Tibial artery (tissue), 4 donors: ENCODE results near the gene TGM3.

ENCODE experiments used
- DNase-seq, 2 donors: peaks; one replicate each; pipeline ENCODE4 v3.0.0-alpha.2; 2019
- H3K27ac ChIP-seq, 2 donors: fragments of 200-600 bp; sonication (generic) in 1 of 2; 1 replicate in 1 of 2; 2 replicates in 1 of 2; pipeline ENCODE4 v1.5.1; 2018 to 2019; ENCODE audit warnings: mild to moderate bottlenecking in 1 of 2
- H3K27me3 ChIP-seq, 2 donors: fragments of 200-600 bp; sonication (generic) in 1 of 2; one replicate each; pipeline versions ENCODE4 v1.5.1 to v1.6.0; 2016 to 2019
- H3K36me3 ChIP-seq, 3 donors: fragments of 200-600 bp; sonication (generic) in 2 of 3; one replicate each; pipeline ENCODE4 v1.5.1; 2016 to 2019; ENCODE audit warnings: mild to moderate bottlenecking in 2 of 3
- H3K4me1 ChIP-seq, 4 donors: fragments of 200-600 bp; sonication (generic) in 2 of 4; 1 replicate in 3 of 4; 2 replicates in 1 of 4; pipeline ENCODE4 v1.5.1; 2016 to 2019
- H3K4me3 ChIP-seq, 2 donors: fragments of 200-600 bp; sonication (generic) in 1 of 2; 1 replicate in 1 of 2; 2 replicates in 1 of 2; pipeline ENCODE4 v1.5.1; 2018 to 2019; ENCODE audit warnings: mild to moderate bottlenecking in 2 of 2
- H3K9me3 ChIP-seq, 3 donors: fragments of 200-600 bp; sonication (generic) in 1 of 3; one replicate each; pipeline ENCODE4 v1.5.1; 2016 to 2019
- CTCF ChIP-seq, 2 experiments: fragments of 200-600 bp in 1 of 2; fragments of 450-650 bp in 1 of 2; IDR thresholded peaks; one replicate each; pipeline ENCODE4 v1.5.1; 2017 to 2019; ENCODE audit warnings: antibody characterized with exemption in 2 of 2, mild to moderate bottlenecking in 1 of 2, moderate library complexity in 1 of 2
- intact Hi-C: fragments of 100-400 bp; cut with DNase I; formaldehyde crosslinking; loops from one replicate; pipeline ENCODE4 v1.15.0; 2023; ENCODE audit warnings: low total_unique reads

TGM3 gene

GRCh38 chr20:2349801-2350200 is 54.0 kb downstream of the TGM3 start:
- intact Hi-C loops, result no loop called here
- H3K27me3 ChIP-seq, result peaks cover 0 to 15% of the 10 kb centered on the region in 2 donors
- H3K9me3 ChIP-seq, result peaks cover 0 to 7% (median 0%) of the 10 kb centered on the region in 3 donors
- DNase-seq, result no peak
- no peak overlapping the region for H3K27ac ChIP-seq
- H3K4me3 ChIP-seq, result no peak overlapping the region
- no peaks in the 10 kb centered on the region for H3K36me3 ChIP-seq
- no peaks in the 10 kb centered on the region for H3K4me1 ChIP-seq
- TF ChIP-seq CTCF (IDR thresholded peaks at IDR 0.05), result no peak

- no peaks in the 10 kb centered on the region for H3K36me3 ChIP-seq
- no peak for DNase-seq
- H3K27ac ChIP-seq, result no peak overlapping the region
- intact Hi-C loops, result no loop called here
- H3K9me3 ChIP-seq, result peaks cover 0 to 7% (median 0%) of the 10 kb centered on the region in 3 donors
- H3K4me3 ChIP-seq, result no peak overlapping the region
- H3K4me1 ChIP-seq, result no peaks in the 10 kb centered on the region
- TF ChIP-seq CTCF (IDR thresholded peaks at IDR 0.05), result no peak
- peaks cover 0 to 15% of the 10 kb centered on the region in 2 donors for H3K27me3 ChIP-seq
These were observed 54.8 kb downstream of the TGM3 start for GRCh38 chr20:2350606-2351005.

- H3K27ac ChIP-seq, result no peak overlapping the region
- H3K27me3 ChIP-seq, result peaks cover 0 to 10% of the 10 kb centered on the region in 2 donors
- H3K4me1 ChIP-seq, result no peaks in the 10 kb centered on the region
- no peaks in the 10 kb centered on the region for H3K36me3 ChIP-seq
- H3K9me3 ChIP-seq, result no peaks in the 10 kb centered on the region
- no peak for TF ChIP-seq CTCF (IDR thresholded peaks at IDR 0.05)
- no peak overlapping the region for H3K4me3 ChIP-seq
- intact Hi-C loops, result no loop called here
- no peak for DNase-seq
These were observed 57.4 kb downstream of the TGM3 start for GRCh38 chr20:2353231-2353630.

GRCh38 chr20:2357114-2357513 is 61.3 kb downstream of the TGM3 start:
- Histone ChIP-seq H3K36me3 (no peaks in the 10 kb centered on the region), H3K4me1 (no peaks in the 10 kb centered on the region), H3K9me3 (peaks cover 0 to 9% (median 6%) of the 10 kb centered on the region in 3 donors), H3K27me3 (no peaks in the 10 kb centered on the region), H3K4me3 (no peak overlapping the region), H3K27ac (no peak overlapping the region)
- no peak for TF ChIP-seq CTCF (IDR thresholded peaks at IDR 0.05)
- DNase-seq, result no peak
- intact Hi-C loops, result no loop called here

GRCh38 chr20:2358006-2358405 is 62.2 kb downstream of the TGM3 start:
- H3K4me3 ChIP-seq, result no peak overlapping the region
- H3K4me1 ChIP-seq, result no peaks in the 10 kb centered on the region
- TF ChIP-seq CTCF (IDR thresholded peaks at IDR 0.05), result no peak
- peaks cover 0 to 15% (median 8%) of the 10 kb centered on the region in 3 donors for H3K9me3 ChIP-seq
- DNase-seq, result no peak
- no peak overlapping the region for H3K27ac ChIP-seq
- no peaks in the 10 kb centered on the region for H3K27me3 ChIP-seq
- no peaks in the 10 kb centered on the region for H3K36me3 ChIP-seq
- intact Hi-C loops, result no loop called here

- no peak overlapping the region for H3K27ac ChIP-seq
- no peaks in the 10 kb centered on the region for H3K27me3 ChIP-seq
- no peak overlapping the region for H3K4me3 ChIP-seq
- H3K36me3 ChIP-seq, result no peaks in the 10 kb centered on the region
- H3K9me3 ChIP-seq, result peaks cover 0 to 15% (median 8%) of the 10 kb centered on the region in 3 donors
- TF ChIP-seq CTCF (IDR thresholded peaks at IDR 0.05), result no peak
- intact Hi-C loops, result loop anchor here (10.0 kb wide), 1 partner anchor 1786 kb away; no protein-coding TSS in a partner anchor
- no peaks in the 10 kb centered on the region for H3K4me1 ChIP-seq
- no peak for DNase-seq
These were observed 65.3 kb downstream of the TGM3 start for GRCh38 chr20:2361035-2361593.
